Endothelial cell of umbilical vein (primary cell): ENCODE measurements around the gene VMP1. TPM values are rescaled to one million over a fixed set of nuclear protein-coding genes. Genes with fewer than 3 reads are reported as not detected.
"Not testable (repeated sequence)": the region's sequence is repeated elsewhere in the genome, so short reads cannot be mapped to it uniquely, and the experiment has no call there.

Experiments used
- BruUV-seq: library from RNA; stranded (reverse); fragments of 400-500 nt; replicated peaks from 2 replicates; lab custom pipeline; 2021; lab: Mats Ljungman, UMichigan
- CTCF ChIA-PET: fragments of 300-600, 350-600 bp; sonication (Branson Sonifier 250); formaldehyde crosslinking; loops from one replicate; lab custom pipeline; 2021; ENCODE audit warnings: antibody characterized with exemption, inconsistent platforms; lab: Charles Lee
- POLR2A ChIA-PET: fragments of 300-600, 350-600 bp; sonication (Branson Sonifier 250); formaldehyde crosslinking; loops from one replicate; lab custom pipeline; 2021; ENCODE audit warnings: antibody characterized with exemption, inconsistent platforms; lab: Charles Lee
- DNase-seq: peaks from one replicate; pipeline ENCODE4 v3.0.0-alpha.2; 2011; ENCODE audit warnings: low read depth, low spot score
- FAIRE-seq: peaks from 2 replicates; lab custom pipeline; 2011; peaks lifted over from hg19 to GRCh38; lab: Jason Lieb, UNC
- H2AFZ ChIP-seq: 2 replicates; pipeline ENCODE4 v1.6.0; 2012; ENCODE audit warnings: low read depth, low read length, control low read depth, inconsistent platforms
- H3K27ac ChIP-seq: 2 replicates; pipeline ENCODE4 v1.5.1; 2011; ENCODE audit warnings: low read depth, mild to moderate bottlenecking, control low read depth, low read length, moderate library complexity; ENCODE audit not compliant: insufficient read depth
- H3K27me3 ChIP-seq, 2 experiments: 2 replicates each; pipeline versions ENCODE4 v1.6.0 to v1.6.1; 2011; ENCODE audit warnings: low read length in 2 of 2, mixed read lengths in 1 of 2; ENCODE audit not compliant: control insufficient read depth in 2 of 2, insufficient read depth in 2 of 2
- H3K36me3 ChIP-seq, 2 experiments: 2 replicates in 1 of 2; 3 replicates in 1 of 2; pipeline ENCODE4 v1.5.1; 2011; ENCODE audit warnings: low read length in 2 of 2, mild to moderate bottlenecking in 1 of 2, moderate library complexity in 1 of 2; ENCODE audit not compliant: control insufficient read depth in 2 of 2, insufficient read depth in 2 of 2; ENCODE audit errors: extremely low read depth in 1 of 2
- H3K4me1 ChIP-seq: 3 replicates; pipeline ENCODE4 v1.5.1; 2011; ENCODE audit warnings: mild to moderate bottlenecking, low read length; ENCODE audit not compliant: control insufficient read depth, insufficient read depth; ENCODE audit errors: extremely low read depth
- H3K4me2 ChIP-seq: 2 replicates; pipeline ENCODE4 v1.6.1; 2011; ENCODE audit warnings: low read length, control low read depth, mixed read lengths; ENCODE audit not compliant: insufficient read depth
- H3K4me3 ChIP-seq, 3 experiments: fragments of 200-600 bp in 1 of 3; sonication (generic), shearing (Covaris generic) in 1 of 3; replicated peaks in 1 of 3; 2 replicates each; pipeline ENCODE4 v1.5.1; 2011 to 2016; ENCODE audit warnings: control low read depth in 3 of 3, low read length in 3 of 3, mild to moderate bottlenecking in 2 of 3, inconsistent platforms in 1 of 3, low read depth in 1 of 3, moderate library complexity in 1 of 3; ENCODE audit not compliant: insufficient read depth in 1 of 3
- H3K79me2 ChIP-seq: 2 replicates; pipeline ENCODE4 v1.6.0; 2012; ENCODE audit warnings: low read length, inconsistent platforms; ENCODE audit not compliant: control insufficient read depth, insufficient read depth
- H3K9ac ChIP-seq: replicated peaks from 2 replicates; pipeline ENCODE3; 2011; ENCODE audit warnings: low read length, control low read depth; ENCODE audit not compliant: insufficient read depth; ENCODE audit errors: extremely low read depth
- H3K9me1 ChIP-seq: replicated peaks from 3 replicates; pipeline ENCODE4 v1.6.0; 2011; ENCODE audit warnings: mild to moderate bottlenecking, low read length; ENCODE audit not compliant: control insufficient read depth, insufficient read depth; ENCODE audit errors: extremely low read depth
- H3K9me3 ChIP-seq: replicated peaks from 2 replicates; pipeline ENCODE4 v1.5.1; 2012; ENCODE audit warnings: low read length, inconsistent platforms; ENCODE audit not compliant: control insufficient read depth, insufficient read depth
- H4K20me1 ChIP-seq: replicated peaks from 2 replicates; pipeline ENCODE3; 2011; ENCODE audit warnings: mild to moderate bottlenecking, low read length; ENCODE audit not compliant: control insufficient read depth, insufficient read depth; ENCODE audit errors: extremely low read depth
- GATA2 ChIP-seq: IDR thresholded peaks from 2 replicates; pipeline ENCODE4 v1.7.0; 2011; ENCODE audit warnings: low read depth, mild to moderate bottlenecking, moderate library complexity, mixed read lengths, low read length; ENCODE audit not compliant: insufficient read length, insufficient read depth
- POLR2A ChIP-seq: IDR thresholded peaks from 2 replicates; pipeline ENCODE4 v1.6.1; 2012; ENCODE audit warnings: low read depth, mild to moderate bottlenecking, control low read depth, low read length
- POLR2AphosphoS5 ChIP-seq: IDR thresholded peaks from 2 replicates; pipeline ENCODE4 v1.6.1; 2012; ENCODE audit warnings: low read depth, mild to moderate bottlenecking, control low read depth, low read length, moderate library complexity; ENCODE audit not compliant: insufficient read depth
- dilution Hi-C: fragments of 300-500 bp; cut with MboI; formaldehyde crosslinking; loops from one replicate; pipeline ENCODE4 v1.15.0; 2019; ENCODE audit warnings: low sequenced_read_pairs; ENCODE audit not compliant: extremely low pct_ligation_motif_present
- intact Hi-C: fragments of 100-400 bp; cut with micrococcal nuclease; formaldehyde crosslinking; loops from one replicate; pipeline ENCODE4 v1.10.0; 2022
- polyA plus RNA-seq, 4 experiments: library from polyadenylated mRNA; depleted of rRNA in 3 of 4; stranded (reverse) in 3 of 4; unstranded in 1 of 4; fragments of >200 nt; gene quantifications; 2 replicates each; pipeline versions ENCODE4 v1.2.1 to v1.2.3, GENCODE V29; 2011 to 2012; ENCODE audit warnings: missing spikeins in 1 of 4
- total RNA-seq: library from RNA; stranded (reverse); gene quantifications from 2 replicates; pipeline ENCODE4 v1.2.3, GENCODE V29; 2021

The VMP1 gene
- total and polyA plus RNA-seq, 2 donors (not counting 3 experiments of a cell fraction or from before 2014, with no cell fraction given), result 138 to 270 TPM

DNA sequence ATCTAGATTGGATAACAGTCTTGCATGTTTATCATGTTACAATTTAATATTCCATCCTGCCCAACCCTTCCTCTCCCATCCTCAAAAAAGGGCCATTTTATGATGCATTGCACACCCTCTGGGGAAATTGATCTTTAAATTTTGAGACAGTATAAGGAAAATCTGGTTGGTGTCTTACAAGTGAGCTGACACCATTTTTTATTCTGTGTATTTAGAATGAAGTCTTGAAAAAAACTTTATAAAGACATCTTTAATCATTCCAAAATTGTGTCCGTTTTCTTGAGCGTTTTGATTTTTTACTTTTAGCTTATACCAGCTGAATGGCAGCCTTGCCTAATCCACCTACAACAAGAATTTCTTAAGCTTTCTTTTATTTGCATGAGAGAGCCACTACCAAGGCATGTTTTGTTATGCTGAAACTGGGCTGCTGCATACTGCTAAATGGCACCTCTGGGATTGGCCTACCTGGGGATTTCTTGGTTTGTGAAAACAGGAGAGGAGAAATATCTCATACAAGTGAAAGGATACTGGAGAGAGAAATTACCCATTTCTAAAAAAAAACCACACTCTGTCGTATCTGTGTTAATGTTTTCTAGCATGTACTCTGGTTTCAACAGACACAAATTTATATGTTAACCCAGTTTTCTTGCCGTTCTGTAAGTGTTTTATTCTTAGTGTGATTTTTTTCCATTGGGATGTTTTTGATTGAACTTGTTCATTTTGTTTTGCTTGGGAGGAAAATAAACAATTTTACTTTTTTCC is 133.1 kb downstream of the VMP1 start:
- dilution Hi-C loops, result no loop called here
- Histone ChIP-seq H3K36me3 (peaks cover 5 to 14% of the 10 kb centered on the region in 2 experiments), H3K27me3 (no peaks in the 10 kb centered on the region), H3K4me2 (peak overlapping the region; percentile 94), H3K4me3 (peak overlapping the region; percentile 76 to 100 (median 99)), H3K9me3 (no peaks in the 10 kb centered on the region), H3K9me1 (no peaks in the 10 kb centered on the region), H3K27ac (peak overlapping the region; percentile 100), H2AFZ (no peak overlapping the region), H3K9ac (peak overlapping the region; percentile 100), H4K20me1 (no peaks in the 10 kb centered on the region), H3K4me1 (peaks cover 14% of the 10 kb centered on the region), H3K79me2 (peaks cover 44% of the 10 kb centered on the region)
- POLR2A ChIA-PET, result interaction anchor here (0.9 to 12.6 kb wide), 6 partner anchors 44 to 92 kb away, joined by 3 to 224 read pairs (median 4); no protein-coding TSS in a partner anchor
- FAIRE-seq (no peak), DNase-seq (peak; percentile 40)
- BruUV-seq, result no TSS peak
- CTCF ChIA-PET, result interaction anchor here (1.6 to 8.5 kb wide), 2 partner anchors 18 to 87 kb away, joined by 4 to 110 read pairs; no protein-coding TSS in a partner anchor
- intact Hi-C loops, result no loop called here
- no peak for TF ChIP-seq GATA2
- TF ChIP-seq POLR2AphosphoS5, result peak; percentile 63
- peak; percentile 79 for TF ChIP-seq POLR2A

DNA sequence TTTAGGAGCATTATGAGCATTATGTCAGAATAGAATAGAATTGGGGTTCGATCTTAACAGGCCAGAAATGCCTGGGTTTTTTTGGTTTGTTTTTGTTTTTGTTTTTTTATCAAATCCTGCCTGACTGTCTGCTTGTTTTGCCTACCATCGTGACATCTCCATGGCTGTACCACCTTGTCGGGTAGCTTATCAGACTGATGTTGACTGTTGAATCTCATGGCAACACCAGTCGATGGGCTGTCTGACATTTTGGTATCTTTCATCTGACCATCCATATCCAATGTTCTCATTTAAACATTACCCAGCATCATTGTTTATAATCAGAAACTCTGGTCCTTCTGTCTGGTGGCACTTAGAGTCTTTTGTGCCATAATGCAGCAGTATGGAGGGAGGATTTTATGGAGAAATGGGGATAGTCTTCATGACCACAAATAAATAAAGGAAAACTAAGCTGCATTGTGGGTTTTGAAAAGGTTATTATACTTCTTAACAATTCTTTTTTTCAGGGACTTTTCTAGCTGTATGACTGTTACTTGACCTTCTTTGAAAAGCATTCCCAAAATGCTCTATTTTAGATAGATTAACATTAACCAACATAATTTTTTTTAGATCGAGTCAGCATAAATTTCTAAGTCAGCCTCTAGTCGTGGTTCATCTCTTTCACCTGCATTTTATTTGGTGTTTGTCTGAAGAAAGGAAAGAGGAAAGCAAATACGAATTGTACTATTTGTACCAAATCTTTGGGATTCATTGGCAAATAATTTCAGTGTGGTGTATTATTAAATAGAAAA is 133.8 kb downstream of the VMP1 start:
- TF ChIP-seq POLR2A (peak; percentile 20), POLR2AphosphoS5 (peak; percentile 44)
- not testable (repeated sequence) for H3K9me1 ChIP-seq

DNA sequence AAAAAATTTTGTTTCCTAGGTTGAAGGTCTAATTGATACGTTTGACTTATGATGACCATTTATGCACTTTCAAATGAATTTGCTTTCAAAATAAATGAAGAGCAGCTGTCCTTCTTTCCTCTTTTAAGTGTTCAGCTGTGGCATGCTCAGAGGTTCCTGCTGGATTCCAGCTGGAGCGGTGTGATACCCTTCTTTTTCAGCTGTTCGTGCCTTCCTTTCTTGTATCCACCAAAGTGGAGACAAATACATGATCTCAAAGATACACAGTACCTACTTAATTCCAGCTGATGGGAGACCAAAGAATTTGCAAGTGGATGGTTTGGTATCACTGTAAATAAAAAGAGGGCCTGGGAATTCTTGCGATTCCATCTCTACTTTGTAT is 134.4 kb downstream of the VMP1 start:
- H3K9me3 ChIP-seq, H3K9me1 ChIP-seq, H4K20me1 ChIP-seq, DNase-seq, dilution Hi-C loops, BruUV-seq, FAIRE-seq, H3K27me3 ChIP-seq, intact Hi-C loops, H2AFZ ChIP-seq: not testable (repeated sequence)
- peaks cover 16% of the 10 kb centered on the region for H3K4me1 ChIP-seq
- peak overlapping the region in 1 of 3 experiments; percentile 100 for H3K4me3 ChIP-seq
- peak overlapping the region; percentile 100 for H3K27ac ChIP-seq
- H3K79me2 ChIP-seq, result peaks cover 37% of the 10 kb centered on the region
- H3K9ac ChIP-seq, result peak overlapping the region; percentile 100
- CTCF ChIA-PET, result interaction anchor here (1.8 to 8.5 kb wide), 2 partner anchors 56 to 88 kb away, joined by 6 to 110 read pairs; no protein-coding TSS in a partner anchor
- peak overlapping the region; percentile 94 for H3K4me2 ChIP-seq
- POLR2A ChIA-PET, result interaction anchor here (0.7 to 12.6 kb wide), 8 partner anchors 12 to 93 kb away, joined by 3 to 224 read pairs (median 4); no protein-coding TSS in a partner anchor
- H3K36me3 ChIP-seq, result peaks cover 5 to 14% of the 10 kb centered on the region in 2 experiments

More for the DNA sequence above, 133.8 kb downstream of the VMP1 start:
- peak overlapping the region; percentile 100 for H3K9ac ChIP-seq
- H3K27me3 ChIP-seq, H3K9me3 ChIP-seq, dilution Hi-C loops, BruUV-seq, H2AFZ ChIP-seq, intact Hi-C loops, H4K20me1 ChIP-seq, FAIRE-seq: not testable (repeated sequence)
- POLR2A ChIA-PET, result interaction anchor here (0.7 to 12.6 kb wide), 7 partner anchors 12 to 93 kb away, joined by 3 to 224 read pairs (median 4); no protein-coding TSS in a partner anchor
- peak; percentile 44 for DNase-seq
- H3K27ac ChIP-seq, result peak overlapping the region; percentile 100
- H3K36me3 ChIP-seq, result peaks cover 5 to 14% of the 10 kb centered on the region in 2 experiments
- H3K4me2 ChIP-seq, result peak overlapping the region; percentile 94
- peaks cover 18% of the 10 kb centered on the region for H3K4me1 ChIP-seq
- H3K79me2 ChIP-seq, result peaks cover 40% of the 10 kb centered on the region
- H3K4me3 ChIP-seq, result peak overlapping the region; percentile 76 to 100 (median 99)
- CTCF ChIA-PET, result interaction anchor here (1.6 to 8.5 kb wide), 2 partner anchors 17 to 88 kb away, joined by 4 to 110 read pairs; no protein-coding TSS in a partner anchor
